Neuron (in vitro differentiated cells): ENCODE measurements around the gene TRIM25.

Experiments used
- H2AFZ ChIP-seq: one replicate; pipeline ENCODE4 v1.6.1; 2013; ENCODE audit warnings: low read depth, mild to moderate bottlenecking, inconsistent platforms, low read length, moderate library complexity
- H3K27me3 ChIP-seq: one replicate; pipeline ENCODE4 v1.6.1; 2013; ENCODE audit warnings: low read length; ENCODE audit not compliant: insufficient read depth
- H3K36me3 ChIP-seq: one replicate; pipeline ENCODE4 v1.6.1; 2013; ENCODE audit warnings: low read length; ENCODE audit not compliant: insufficient read depth
- H3K4me1 ChIP-seq: one replicate; pipeline ENCODE4 v1.6.1; 2013; ENCODE audit warnings: low read length; ENCODE audit not compliant: insufficient read depth
- H3K4me3 ChIP-seq: 2 replicates; pipeline ENCODE4 v1.5.1; 2013; ENCODE audit warnings: mild to moderate bottlenecking, low read length, moderate library complexity
- H3K9me3 ChIP-seq: one replicate; pipeline ENCODE4 v1.6.1; 2013; ENCODE audit warnings: low read length

The TRIM25 gene

DNA sequence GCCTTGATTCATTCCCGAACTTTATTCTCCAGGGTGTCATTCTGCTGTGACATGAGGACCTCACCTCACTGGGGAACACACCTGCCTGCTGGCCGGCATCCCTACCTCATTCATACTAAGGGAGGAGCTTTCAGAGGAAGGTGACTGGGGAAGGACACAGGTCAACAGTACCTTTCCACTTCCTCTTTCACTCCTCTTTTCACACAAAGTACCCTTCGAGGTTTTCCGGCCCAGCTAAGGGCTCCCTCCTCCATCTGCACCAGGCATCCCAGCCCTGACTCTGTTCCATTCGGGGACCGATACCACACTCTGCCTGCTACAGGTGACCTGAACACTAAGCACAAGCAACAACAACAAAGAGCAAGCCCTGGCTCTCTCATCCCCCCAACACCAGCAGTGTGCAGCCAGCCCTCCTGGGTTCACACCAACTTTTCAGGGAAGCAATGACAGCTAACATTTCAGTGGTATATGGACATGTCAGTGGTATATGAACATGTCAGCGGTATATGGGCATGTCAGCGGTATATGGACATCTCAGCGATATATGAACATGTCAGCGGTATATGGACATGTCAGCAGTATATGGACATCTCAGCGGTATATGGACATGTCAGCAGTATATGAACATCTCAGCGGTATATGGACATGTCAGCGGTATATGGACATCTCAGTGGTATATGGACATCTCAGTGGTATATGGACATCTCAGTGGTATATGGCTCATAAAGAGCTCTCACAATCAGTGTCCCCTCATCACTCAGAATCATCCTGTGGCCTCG is 16.0 kb downstream of the TRIM25 start:
- no peak overlapping the region for H2AFZ ChIP-seq
- H3K27me3 ChIP-seq = no peaks in the 10 kb centered on the region
- peaks cover 15% of the 10 kb centered on the region for H3K4me1 ChIP-seq
- H3K4me3 ChIP-seq = no peak overlapping the region
- no peaks in the 10 kb centered on the region for H3K36me3 ChIP-seq
- H3K9me3 ChIP-seq = no peaks in the 10 kb centered on the region

GRCh38 chr17:56896968-56897359 is 16.9 kb downstream of the TRIM25 start:
- Histone ChIP-seq H3K36me3 (no peaks in the 10 kb centered on the region), H2AFZ (no peak overlapping the region), H3K4me1 (peaks cover 15% of the 10 kb centered on the region), H3K4me3 (no peak overlapping the region), H3K27me3 (no peaks in the 10 kb centered on the region), H3K9me3 (peaks cover 3% of the 10 kb centered on the region)

DNA sequence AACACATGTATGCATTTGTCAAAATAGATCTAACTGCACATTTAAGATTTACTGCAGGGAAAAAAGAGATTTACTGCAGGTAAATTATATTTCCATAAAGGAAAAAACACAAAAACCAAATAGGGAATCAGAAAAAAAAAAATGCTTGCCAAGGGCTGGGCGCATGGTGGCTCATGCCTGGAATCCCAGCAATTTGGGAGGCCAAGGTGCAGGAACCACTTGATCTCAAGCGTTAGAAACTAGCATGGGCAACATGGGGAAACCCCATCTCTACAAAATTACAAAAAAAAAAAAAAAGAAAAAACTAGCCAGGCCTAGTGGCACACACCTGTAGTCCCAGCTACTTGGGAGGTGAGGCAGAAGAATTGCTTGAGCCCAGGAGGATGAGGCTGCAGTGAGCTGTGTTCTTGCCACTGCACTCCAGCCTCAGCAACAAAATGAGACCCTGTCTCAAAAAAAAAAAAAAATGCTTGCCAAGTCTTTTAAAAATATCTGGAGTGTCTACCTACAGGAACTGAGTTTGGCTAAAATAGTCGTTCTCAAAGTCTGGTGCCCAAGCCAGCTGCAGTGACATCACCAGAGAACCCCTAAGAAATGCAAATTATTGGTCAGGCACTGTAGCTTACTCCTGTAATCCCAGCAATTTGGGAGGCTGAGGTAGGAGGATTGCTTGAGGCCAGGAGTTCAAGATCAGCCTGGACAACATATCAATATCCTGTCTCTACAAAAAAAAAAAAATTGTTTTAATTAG is 17.5 kb downstream of the TRIM25 start:
- no peak overlapping the region for H2AFZ ChIP-seq
- H3K36me3 ChIP-seq = no peaks in the 10 kb centered on the region
- H3K4me1 ChIP-seq = peaks cover 15% of the 10 kb centered on the region
- no peaks in the 10 kb centered on the region for H3K27me3 ChIP-seq
- peaks cover 6% of the 10 kb centered on the region for H3K9me3 ChIP-seq
- H3K4me3 ChIP-seq = no peak overlapping the region

DNA sequence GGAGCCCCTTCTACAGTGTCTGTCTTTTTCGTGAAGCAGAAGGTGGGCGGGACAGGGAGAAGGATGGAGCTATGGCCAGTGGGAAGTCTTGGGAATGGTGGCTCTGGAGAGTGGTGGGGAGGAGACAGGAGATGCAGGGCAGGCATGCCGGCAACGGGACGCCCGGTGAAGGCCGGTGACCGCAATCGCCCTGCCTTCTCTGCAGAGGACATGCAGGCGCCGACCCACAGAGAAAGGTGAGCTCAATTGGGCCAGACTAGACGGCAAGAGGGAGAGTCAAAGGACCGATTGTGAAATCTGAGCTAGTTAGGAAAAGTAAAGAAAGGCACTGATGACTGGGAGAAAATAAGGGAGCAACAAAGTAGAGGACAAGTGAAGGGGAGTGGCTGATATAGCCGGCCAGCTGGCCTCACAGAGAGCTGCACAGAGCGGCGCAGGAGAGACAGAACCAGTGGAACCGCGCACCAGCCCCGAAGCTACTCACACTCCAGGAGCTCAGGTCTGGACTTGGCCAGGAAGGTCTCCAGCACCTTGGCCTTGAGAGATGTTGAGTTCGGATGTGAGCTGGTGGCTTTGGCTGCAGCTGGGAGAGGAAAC is 18.9 kb downstream of the TRIM25 start:
- Histone ChIP-seq H3K4me1 (peaks cover 15% of the 10 kb centered on the region), H2AFZ (no peak overlapping the region), H3K4me3 (no peak overlapping the region), H3K27me3 (no peaks in the 10 kb centered on the region), H3K36me3 (no peaks in the 10 kb centered on the region), H3K9me3 (peaks cover 6% of the 10 kb centered on the region)

GRCh38 chr17:56893503-56893902 is 20.3 kb downstream of the TRIM25 start:
- Histone ChIP-seq H3K27me3 (no peaks in the 10 kb centered on the region), H2AFZ (no peak overlapping the region), H3K9me3 (peaks cover 10% of the 10 kb centered on the region), H3K4me3 (no peak overlapping the region), H3K36me3 (no peaks in the 10 kb centered on the region), H3K4me1 (peaks cover 3% of the 10 kb centered on the region)

GRCh38 chr17:56892333-56892732 is 21.5 kb downstream of the TRIM25 start:
- Histone ChIP-seq H3K9me3 (peaks cover 18% of the 10 kb centered on the region), H3K4me3 (no peak overlapping the region), H3K36me3 (no peaks in the 10 kb centered on the region), H3K27me3 (no peaks in the 10 kb centered on the region), H2AFZ (no peak overlapping the region), H3K4me1 (peaks cover 3% of the 10 kb centered on the region)

DNA sequence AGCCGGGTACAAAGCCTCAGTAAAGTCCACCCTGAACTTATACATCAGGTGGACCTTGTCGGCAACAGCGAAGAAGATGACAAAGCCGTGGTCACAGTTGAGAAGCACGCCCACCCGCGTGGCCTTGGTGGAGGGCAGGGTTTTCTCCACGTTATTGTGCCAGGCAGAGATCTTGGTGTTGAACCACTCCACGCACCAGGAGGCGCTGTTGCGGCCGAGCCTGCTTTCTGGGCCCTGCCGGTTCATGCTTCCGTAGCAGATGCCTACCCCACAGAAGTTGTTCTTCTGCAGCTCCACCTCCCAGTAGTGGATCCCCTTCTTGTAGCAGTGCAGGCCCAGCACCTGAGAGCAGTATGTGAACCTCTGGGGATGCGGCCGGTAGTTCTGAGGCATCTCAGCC is 22.1 kb downstream of the TRIM25 start:
- peaks cover 18% of the 10 kb centered on the region for H3K9me3 ChIP-seq
- H2AFZ ChIP-seq = no peak overlapping the region
- no peaks in the 10 kb centered on the region for H3K36me3 ChIP-seq
- no peak overlapping the region for H3K4me3 ChIP-seq
- H3K27me3 ChIP-seq = no peaks in the 10 kb centered on the region
- peaks cover 3% of the 10 kb centered on the region for H3K4me1 ChIP-seq

DNA sequence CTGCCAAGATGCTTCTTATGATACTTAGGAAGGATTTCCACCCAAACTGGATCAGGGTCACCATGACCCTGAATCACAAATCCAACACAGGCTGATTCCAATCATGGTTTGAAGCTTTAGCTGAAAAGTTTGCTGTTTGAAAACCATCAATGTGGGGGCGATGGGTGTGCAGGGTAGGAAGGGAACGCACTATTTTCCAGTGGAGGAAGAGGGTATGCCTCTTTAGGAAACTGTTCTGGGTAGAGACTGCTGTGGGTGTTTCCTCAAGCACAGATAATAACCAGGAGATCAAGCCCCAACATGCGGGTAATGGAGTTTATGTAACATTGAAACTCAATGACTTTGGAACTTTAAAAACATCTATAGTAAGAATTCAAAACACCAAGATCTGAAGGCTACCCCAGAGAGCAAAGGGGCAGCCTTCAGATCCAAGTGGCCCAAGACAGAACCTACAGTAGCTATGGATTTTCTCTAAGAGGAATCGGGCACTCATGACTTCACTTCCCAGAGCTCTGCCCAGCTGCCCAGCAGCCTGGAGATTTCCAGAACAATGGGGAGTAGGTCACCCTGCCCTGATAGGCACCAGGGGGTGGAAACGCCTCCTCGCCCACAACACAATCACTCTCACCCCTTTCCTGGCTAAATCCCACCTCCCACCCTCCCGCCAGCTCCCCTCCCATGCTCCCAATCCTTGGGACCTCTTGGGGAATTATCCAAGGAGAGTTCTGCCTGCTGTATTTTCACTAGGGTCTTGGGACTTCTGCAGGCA is 22.8 kb downstream of the TRIM25 start:
- peaks cover 18% of the 10 kb centered on the region for H3K9me3 ChIP-seq
- peaks cover 3% of the 10 kb centered on the region for H3K4me1 ChIP-seq
- H2AFZ ChIP-seq = no peak overlapping the region
- no peaks in the 10 kb centered on the region for H3K27me3 ChIP-seq
- no peaks in the 10 kb centered on the region for H3K36me3 ChIP-seq
- no peak overlapping the region for H3K4me3 ChIP-seq

DNA sequence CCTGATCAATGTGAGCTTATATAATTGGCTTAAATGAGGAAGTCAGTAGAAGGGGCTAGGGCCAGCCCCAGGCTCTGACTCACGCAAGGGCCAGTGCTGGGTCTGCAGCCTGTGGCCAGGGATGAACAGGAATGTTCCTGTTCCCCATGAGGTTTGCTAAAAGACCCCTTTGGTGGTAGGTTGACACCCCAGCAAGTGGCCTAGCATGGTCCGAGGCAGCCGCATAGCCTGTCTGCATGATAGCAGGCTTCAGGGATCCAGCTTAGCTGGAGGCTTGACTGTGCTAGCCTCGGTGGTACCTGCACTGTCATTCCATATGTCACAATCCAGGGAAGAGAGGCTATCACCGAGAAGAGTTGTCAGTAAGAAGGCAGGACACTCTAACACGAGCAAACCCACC is 23.5 kb downstream of the TRIM25 start:
- H3K9me3 ChIP-seq = peaks cover 18% of the 10 kb centered on the region
- H3K36me3 ChIP-seq = no peaks in the 10 kb centered on the region
- no peaks in the 10 kb centered on the region for H3K4me1 ChIP-seq
- H2AFZ ChIP-seq = no peak overlapping the region
- H3K4me3 ChIP-seq = no peak overlapping the region
- no peaks in the 10 kb centered on the region for H3K27me3 ChIP-seq

DNA sequence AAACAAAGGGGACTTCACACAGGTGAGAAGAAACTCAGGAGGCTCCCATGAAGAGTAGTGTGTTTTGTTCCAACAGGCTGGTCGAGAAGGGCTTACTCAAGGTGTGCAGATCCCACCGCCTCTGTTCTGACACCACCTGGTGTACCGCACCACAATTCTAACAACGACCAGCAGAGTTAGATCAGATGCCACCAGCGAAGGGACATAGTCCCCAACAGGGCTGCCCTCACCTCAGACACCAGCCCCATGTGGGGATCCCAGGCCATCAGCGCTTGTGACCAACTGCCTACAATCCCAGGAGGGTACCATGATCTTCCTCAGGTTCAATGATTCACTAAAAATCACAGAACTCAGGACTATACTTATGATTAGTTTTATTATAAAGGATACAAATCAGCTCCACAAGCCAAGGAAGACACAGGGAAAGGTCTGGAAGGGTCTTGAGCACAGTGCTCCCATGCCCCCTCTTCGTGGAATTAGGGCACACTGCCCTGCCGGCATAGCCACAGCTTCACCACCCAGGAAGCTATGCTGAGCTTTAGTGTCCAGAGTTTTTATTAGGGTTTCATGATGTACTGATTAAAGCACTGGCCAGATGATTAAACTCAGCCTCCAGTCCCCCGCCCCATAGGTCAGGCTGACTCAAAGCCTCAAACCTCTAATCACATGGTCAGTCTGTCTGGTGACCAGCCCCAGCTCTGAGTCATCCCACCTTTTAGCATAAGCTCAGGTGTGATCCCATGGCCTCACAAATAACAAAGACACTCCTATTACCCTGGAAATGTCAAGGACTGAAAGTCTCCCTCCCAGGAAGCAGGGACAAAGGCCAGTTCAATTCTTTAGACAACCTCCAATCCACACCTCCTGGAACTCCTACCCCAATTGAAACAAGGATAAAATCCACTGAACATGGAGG is 26.0 kb downstream of the TRIM25 start:
- Histone ChIP-seq H3K9me3 (peaks cover 18% of the 10 kb centered on the region), H3K4me3 (no peak overlapping the region), H3K27me3 (no peaks in the 10 kb centered on the region), H3K36me3 (no peaks in the 10 kb centered on the region), H3K4me1 (peaks cover 8% of the 10 kb centered on the region), H2AFZ (no peak overlapping the region)

- H3K9me3 ChIP-seq = peaks cover 15% of the 10 kb centered on the region
- H3K4me1 ChIP-seq = peaks cover 8% of the 10 kb centered on the region
- H2AFZ ChIP-seq = no peak overlapping the region
- H3K4me3 ChIP-seq = no peak overlapping the region
- H3K36me3 ChIP-seq = no peaks in the 10 kb centered on the region
- no peaks in the 10 kb centered on the region for H3K27me3 ChIP-seq
Observed at GRCh38 chr17:56887105-56887504, 26.7 kb downstream of the TRIM25 start.

- Histone ChIP-seq H3K36me3 (no peaks in the 10 kb centered on the region), H3K9me3 (peaks cover 11% of the 10 kb centered on the region), H2AFZ (no peak overlapping the region), H3K27me3 (no peaks in the 10 kb centered on the region), H3K4me3 (no peak overlapping the region), H3K4me1 (peaks cover 8% of the 10 kb centered on the region)
Observed at GRCh38 chr17:56886288-56886731, 27.5 kb downstream of the TRIM25 start.
